ENCODE results near the gene LRRC17. TPM values are rescaled to one million over a fixed set of nuclear protein-coding genes. Genes with fewer than 3 reads are reported as not detected.

The LRRC17 gene
- total RNA-seq, 4 donors from 2014 or later, result 1.5 to 7.6 (median 3.1) TPM

DNA sequence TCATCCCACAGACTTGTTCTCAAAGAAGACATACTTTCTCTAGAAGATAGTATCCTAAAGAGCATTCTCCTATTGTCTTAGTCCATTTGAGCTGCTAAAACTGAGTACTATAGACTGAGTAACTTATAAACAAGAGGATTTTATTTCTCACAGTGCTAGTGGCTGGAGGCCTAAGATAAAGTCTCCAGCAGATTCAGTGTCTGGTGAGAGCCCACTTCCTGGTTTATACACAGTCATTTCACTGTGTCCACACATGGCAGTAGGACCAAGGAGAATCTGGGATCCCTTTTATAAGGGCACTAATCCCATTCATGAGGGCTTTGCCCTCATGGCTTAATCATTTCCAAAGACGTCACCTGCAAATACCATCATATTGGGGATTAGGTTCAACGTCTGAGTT lies 68.7 kb downstream of the LRRC17 start:
- WGBS, 2 donors (ENCODE audit: low coverage in 1 of 2), result 80% methylated on average over 1 of the region's 2 CpGs; no CpG with 5 or more reads in 1 of the 2 donors
- no peak for ATAC-seq

DNA sequence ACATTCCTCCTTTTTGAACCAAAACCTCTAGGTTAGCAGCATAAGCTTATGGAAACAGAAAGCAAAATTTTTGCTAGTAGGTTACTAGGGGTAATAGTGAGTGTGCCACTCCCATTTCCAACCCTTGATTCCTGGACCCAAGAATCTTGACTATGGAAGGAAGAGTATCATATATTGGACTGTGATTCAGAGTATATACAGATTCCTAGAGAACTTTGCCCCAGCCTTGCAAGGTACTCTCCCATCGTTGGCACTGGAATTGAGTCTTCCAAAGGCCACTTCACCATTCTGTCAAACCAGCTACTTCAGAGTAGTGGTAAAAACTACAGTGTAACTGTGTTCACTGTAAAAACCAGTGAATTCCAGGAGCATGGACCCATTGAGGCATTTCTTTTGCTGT lies 69.4 kb downstream of the LRRC17 start:
- Histone ChIP-seq H3K4me1 (peaks cover 0 to 6% (median 0%) of the 10 kb centered on the region in 3 donors), H3K4me3 (no peak overlapping the region), H3K27me3 (no peaks in the 10 kb centered on the region), H3K27ac (no peak overlapping the region), H3K36me3 (no peaks in the 10 kb centered on the region), H3K9me3 (peaks cover 0 to 10% (median 0%) of the 10 kb centered on the region in 3 donors)
- ATAC-seq, result no peak
- 88 to 100% methylated on average over 1 of the region's 1 CpG for WGBS, 2 donors (ENCODE audit: low coverage in 1 of 2)
- TF ChIP-seq EP300 (IDR thresholded peaks at IDR 0.05), result no peak

More for the DNA sequence above, 68.7 kb downstream of the LRRC17 start:
- Histone ChIP-seq H3K27me3 (no peaks in the 10 kb centered on the region), H3K4me3 (no peak overlapping the region), H3K4me1 (peaks cover 0 to 6% (median 0%) of the 10 kb centered on the region in 3 donors), H3K9me3 (peaks cover 0 to 10% (median 0%) of the 10 kb centered on the region in 3 donors), H3K27ac (no peak overlapping the region), H3K36me3 (no peaks in the 10 kb centered on the region)
- TF ChIP-seq EP300 (IDR thresholded peaks at IDR 0.05), result no peak
- TF ChIP-seq POLR2A (IDR thresholded peaks at IDR 0.05), result no peak
- TF ChIP-seq, protein P1, sequence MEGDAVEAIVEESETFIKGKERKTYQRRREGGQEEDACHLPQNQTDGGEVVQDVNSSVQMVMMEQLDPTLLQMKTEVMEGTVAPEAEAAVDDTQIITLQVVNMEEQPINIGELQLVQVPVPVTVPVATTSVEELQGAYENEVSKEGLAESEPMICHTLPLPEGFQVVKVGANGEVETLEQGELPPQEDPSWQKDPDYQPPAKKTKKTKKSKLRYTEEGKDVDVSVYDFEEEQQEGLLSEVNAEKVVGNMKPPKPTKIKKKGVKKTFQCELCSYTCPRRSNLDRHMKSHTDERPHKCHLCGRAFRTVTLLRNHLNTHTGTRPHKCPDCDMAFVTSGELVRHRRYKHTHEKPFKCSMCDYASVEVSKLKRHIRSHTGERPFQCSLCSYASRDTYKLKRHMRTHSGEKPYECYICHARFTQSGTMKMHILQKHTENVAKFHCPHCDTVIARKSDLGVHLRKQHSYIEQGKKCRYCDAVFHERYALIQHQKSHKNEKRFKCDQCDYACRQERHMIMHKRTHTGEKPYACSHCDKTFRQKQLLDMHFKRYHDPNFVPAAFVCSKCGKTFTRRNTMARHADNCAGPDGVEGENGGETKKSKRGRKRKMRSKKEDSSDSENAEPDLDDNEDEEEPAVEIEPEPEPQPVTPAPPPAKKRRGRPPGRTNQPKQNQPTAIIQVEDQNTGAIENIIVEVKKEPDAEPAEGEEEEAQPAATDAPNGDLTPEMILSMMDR (IDR thresholded peaks at IDR 0.05), result no peak
- TF ChIP-seq POLR2AphosphoS5 (IDR thresholded peaks at IDR 0.05), result no peak

DNA sequence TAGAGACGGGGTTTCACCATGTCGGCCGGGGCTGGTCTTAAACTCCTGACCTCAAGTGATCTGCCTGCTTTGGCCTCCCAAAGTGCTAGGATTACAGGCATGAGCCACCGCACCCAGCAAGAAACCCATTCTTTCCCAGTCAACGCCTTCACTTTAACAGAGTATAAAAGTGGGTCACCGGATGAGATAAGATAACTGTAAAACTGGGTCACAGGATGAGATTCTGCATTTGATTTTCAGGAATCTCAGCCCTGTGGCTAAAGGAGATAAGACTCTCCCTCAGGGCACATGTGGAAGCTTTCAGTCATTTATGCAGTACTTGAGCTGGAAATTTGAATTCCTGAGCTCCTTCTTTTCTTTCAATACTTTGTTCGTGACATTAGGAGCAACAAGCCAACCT lies 70.8 kb downstream of the LRRC17 start:
- peaks cover 0 to 10% (median 0%) of the 10 kb centered on the region in 3 donors for H3K9me3 ChIP-seq
- TF ChIP-seq POLR2A (IDR thresholded peaks at IDR 0.05) (no peak), POLR2AphosphoS5 (IDR thresholded peaks at IDR 0.05) (no peak), EP300 (IDR thresholded peaks at IDR 0.05) (no peak)
- TF ChIP-seq, protein P1 (IDR thresholded peaks at IDR 0.05), result no peak
- ATAC-seq, result no peak
- H3K36me3 ChIP-seq, result no peaks in the 10 kb centered on the region
- WGBS, 2 donors (ENCODE audit: low coverage in 1 of 2), result 86 to 96% methylated on average over 5 to 6 of the region's 7 CpGs
- no peak overlapping the region for H3K4me3 ChIP-seq
- H3K4me1 ChIP-seq, result no peaks in the 10 kb centered on the region
- H3K27ac ChIP-seq, result no peak overlapping the region
- no peaks in the 10 kb centered on the region for H3K27me3 ChIP-seq

DNA sequence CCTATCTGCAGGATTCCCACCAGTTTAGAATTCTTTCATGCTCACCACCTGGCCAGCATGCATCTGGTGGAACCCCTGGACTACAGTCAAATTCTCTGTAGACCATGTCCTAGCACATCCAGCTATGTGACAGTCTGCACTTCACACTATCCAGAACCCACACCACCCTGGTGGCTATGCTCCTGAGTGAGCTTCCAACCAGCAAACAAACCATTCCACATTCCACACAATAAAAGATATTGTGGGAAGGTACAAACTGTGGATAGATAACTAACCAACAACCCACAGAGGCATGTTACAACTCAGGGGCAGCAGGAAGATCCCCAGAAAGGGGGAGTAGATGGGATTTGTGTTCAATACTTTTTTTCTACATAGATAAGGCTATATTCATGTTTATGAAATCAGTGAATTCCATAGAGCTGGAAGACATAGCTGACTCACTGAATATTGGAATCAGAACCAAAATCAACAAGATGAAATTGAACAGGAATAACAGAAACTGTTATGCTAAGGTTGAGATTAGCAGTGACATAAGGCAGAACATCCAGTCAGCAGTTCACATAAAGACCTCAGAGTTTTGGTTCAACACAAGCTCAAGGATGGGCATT lies 72.5 kb downstream of the LRRC17 start:
- TF ChIP-seq, protein P1 (IDR thresholded peaks at IDR 0.05), result no peak
- no peak for TF ChIP-seq POLR2A (IDR thresholded peaks at IDR 0.05)
- no peak for TF ChIP-seq EP300 (IDR thresholded peaks at IDR 0.05)
- TF ChIP-seq POLR2AphosphoS5 (IDR thresholded peaks at IDR 0.05), result no peak
- Histone ChIP-seq H3K4me3 (no peak overlapping the region), H3K36me3 (no peaks in the 10 kb centered on the region), H3K4me1 (no peaks in the 10 kb centered on the region), H3K27ac (no peak overlapping the region), H3K27me3 (no peaks in the 10 kb centered on the region), H3K9me3 (no peaks in the 10 kb centered on the region)
- ATAC-seq, result no peak

DNA sequence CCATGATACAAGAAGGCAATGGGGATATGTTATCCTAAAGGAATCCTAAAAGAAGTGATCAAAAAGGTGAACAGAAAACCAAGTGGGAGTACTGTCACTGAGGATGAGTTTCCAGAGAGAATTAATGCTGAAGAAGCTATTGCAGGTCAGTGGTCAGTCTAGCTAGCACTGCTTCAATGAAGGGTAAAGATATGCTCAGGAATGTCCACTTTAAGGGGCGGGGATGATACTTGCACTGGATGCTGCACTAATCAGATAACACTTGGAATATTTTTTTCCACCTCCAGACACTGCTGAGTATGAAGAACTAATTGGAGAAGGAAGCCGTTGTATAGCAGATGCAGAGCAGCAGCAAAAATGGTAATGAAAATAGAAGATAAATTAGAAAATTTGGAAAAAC lies 75.3 kb downstream of the LRRC17 start:
- Histone ChIP-seq H3K27ac (no peak overlapping the region), H3K4me3 (no peak overlapping the region), H3K36me3 (no peaks in the 10 kb centered on the region), H3K9me3 (no peaks in the 10 kb centered on the region), H3K4me1 (peaks cover 0 to 14% (median 5%) of the 10 kb centered on the region in 3 donors), H3K27me3 (no peaks in the 10 kb centered on the region)
- ATAC-seq, result no peak
- 78% methylated on average over 2 of the region's 2 CpGs; no CpG with 5 or more reads in 1 of the 2 donors for WGBS, 2 donors (ENCODE audit: low coverage in 1 of 2)
- TF ChIP-seq POLR2AphosphoS5 (IDR thresholded peaks at IDR 0.05), result no peak
- TF ChIP-seq, protein P1 (IDR thresholded peaks at IDR 0.05), result no peak
- no peak for TF ChIP-seq EP300 (IDR thresholded peaks at IDR 0.05)
- no peak for TF ChIP-seq POLR2A (IDR thresholded peaks at IDR 0.05)
